ENCODE data around the gene TRPM4. TPM values are rescaled to one million over a fixed set of nuclear protein-coding genes. Genes with fewer than 3 reads are reported as not detected.

TRPM4 gene
- total and polyA plus RNA-seq, 2 of the 13 experiments (the other 11 are each of a cell fraction or from before 2014, with no cell fraction given), result 1.9 to 4.3 TPM

GRCh38 chr19:49145573-49146407, 11.8 kb upstream of the TRPM4 start:
- BruUV-seq (replicated peaks), result no TSS peak
- Histone ChIP-seq H2AFZ (ENCODE audit: low read length) (peak overlapping the region; percentile 88), H3K4me3 (replicated peaks in 1 of 3; ENCODE audit: insufficient read depth in 1 of 3, low read depth in 2 of 3, low read length in 3 of 3) (peak overlapping the region in 2 of 3 experiments; percentile 16 to 45; a peak in 1 of 6 replicates), H3K4me2 (ENCODE audit: low read depth, low read length) (peak overlapping the region; percentile 79), H4K20me1 (ENCODE audit: insufficient read depth, low read length) (no peaks in the 10 kb centered on the region), H3K36me3 (replicated peaks in 1 of 2; ENCODE audit: control insufficient read depth in 1 of 2, insufficient read depth in 2 of 2, low read length in 2 of 2) (no peaks in the 10 kb centered on the region), H3K9ac (ENCODE audit: insufficient read depth, low read depth, low read length) (peak overlapping the region; percentile 21; the same call in 1 of the 2 replicates), H3K27ac (ENCODE audit: extremely low read length, insufficient read depth, low read length) (no peak overlapping the region), H3K27me3 (ENCODE audit: control insufficient read depth in 1 of 2, insufficient read depth in 2 of 2, low read length in 2 of 2) (no peaks in the 10 kb centered on the region), H3K9me3 (ENCODE audit: low read length) (no peaks in the 10 kb centered on the region), H3K4me1 (ENCODE audit: insufficient read depth, low read length) (peaks cover 42% of the 10 kb centered on the region), H3K79me2 (ENCODE audit: insufficient read depth, low read length) (no peaks in the 10 kb centered on the region)
- ChIA-PET POLR2A (interaction anchor here (1.0 kb wide), 1 partner anchor 9 kb away, joined by 3 read pairs; no protein-coding TSS in a partner anchor), CTCF (ENCODE audit: low intra/inter-chr PET ratio, low total read pairs) (interaction anchor here (1.2 to 1.3 kb wide), 3 partner anchors 39 to 53 kb away, joined by 4 to 11 read pairs (median 4); no protein-coding TSS in a partner anchor)
- DNase-seq (ENCODE audit: low spot score) (peak; percentile 48), ATAC-seq (peak; percentile 14), FAIRE-seq (no peak)
- in situ Hi-C loops (cut with HindIII; ENCODE audit: extremely low pct_ligation_motif_present, low pct_unique_long_range_greater_than_20kb), result no loop called here
- WGBS (ENCODE audit: low lambda C conversion rate), result 47% methylated on average over 14 of the region's 30 CpGs
- intact Hi-C loops (cut with micrococcal nuclease; ENCODE audit: unreplicated experiment), result loop anchor here (5.0 kb wide), 1 partner anchor 48 kb away; no protein-coding TSS in a partner anchor
- TF ChIP-seq BCL3 (CRISPR knock-in tag; IDR thresholded peaks at IDR 0.05) (0 out of 2 replicates have a peak, but pooled peaks have one; percentile 51), GATAD2A (CRISPR knock-in tag; IDR thresholded peaks at IDR 0.05) (peak; percentile 45; the same call in 1 of the 2 replicates), ZBTB25 (CRISPR knock-in tag; IDR thresholded peaks at IDR 0.05) (0 out of 2 replicates have a peak, but pooled peaks have one; percentile 29), ZNF816 (CRISPR knock-in tag; IDR thresholded peaks at IDR 0.05; ENCODE audit: borderline replicate concordance) (no peak), PITX1 (CRISPR knock-in tag; IDR thresholded peaks at IDR 0.05) (no peak), ZNF75D (CRISPR knock-in tag; IDR thresholded peaks at IDR 0.05; ENCODE audit: borderline replicate concordance) (no peak), KAT8 (CRISPR knock-in tag; IDR thresholded peaks at IDR 0.05) (0 out of 2 replicates have a peak, but pooled peaks have one; percentile 21), ZNF687 (CRISPR knock-in tag; IDR thresholded peaks at IDR 0.05) (peak; percentile 76), KDM3A (CRISPR knock-in tag; IDR thresholded peaks at IDR 0.05; ENCODE audit: low read depth) (0 out of 2 replicates have a peak, but pooled peaks have one; percentile 37), STAG1 (CRISPR knock-in tag; IDR thresholded peaks at IDR 0.05) (peak; percentile 50)
- TF ChIP-seq, protein P1, sequence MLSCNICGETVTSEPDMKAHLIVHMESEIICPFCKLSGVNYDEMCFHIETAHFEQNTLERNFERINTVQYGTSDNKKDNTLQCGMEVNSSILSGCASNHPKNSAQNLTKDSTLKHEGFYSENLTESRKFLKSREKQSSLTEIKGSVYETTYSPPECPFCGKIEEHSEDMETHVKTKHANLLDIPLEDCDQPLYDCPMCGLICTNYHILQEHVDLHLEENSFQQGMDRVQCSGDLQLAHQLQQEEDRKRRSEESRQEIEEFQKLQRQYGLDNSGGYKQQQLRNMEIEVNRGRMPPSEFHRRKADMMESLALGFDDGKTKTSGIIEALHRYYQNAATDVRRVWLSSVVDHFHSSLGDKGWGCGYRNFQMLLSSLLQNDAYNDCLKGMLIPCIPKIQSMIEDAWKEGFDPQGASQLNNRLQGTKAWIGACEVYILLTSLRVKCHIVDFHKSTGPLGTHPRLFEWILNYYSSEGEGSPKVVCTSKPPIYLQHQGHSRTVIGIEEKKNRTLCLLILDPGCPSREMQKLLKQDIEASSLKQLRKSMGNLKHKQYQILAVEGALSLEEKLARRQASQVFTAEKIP (CRISPR knock-in tag; IDR thresholded peaks at IDR 0.05; ENCODE audit: borderline replicate concordance), result no peak
- TF ChIP-seq, protein P2, sequence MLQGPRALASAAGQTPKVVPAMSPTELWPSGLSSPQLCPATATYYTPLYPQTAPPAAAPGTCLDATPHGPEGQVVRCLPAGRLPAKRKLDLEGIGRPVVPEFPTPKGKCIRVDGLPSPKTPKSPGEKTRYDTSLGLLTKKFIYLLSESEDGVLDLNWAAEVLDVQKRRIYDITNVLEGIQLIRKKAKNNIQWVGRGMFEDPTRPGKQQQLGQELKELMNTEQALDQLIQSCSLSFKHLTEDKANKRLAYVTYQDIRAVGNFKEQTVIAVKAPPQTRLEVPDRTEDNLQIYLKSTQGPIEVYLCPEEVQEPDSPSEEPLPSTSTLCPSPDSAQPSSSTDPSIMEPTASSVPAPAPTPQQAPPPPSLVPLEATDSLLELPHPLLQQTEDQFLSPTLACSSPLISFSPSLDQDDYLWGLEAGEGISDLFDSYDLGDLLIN (CRISPR knock-in tag; IDR thresholded peaks at IDR 0.05; ENCODE audit: borderline replicate concordance), result no peak

Measured in HepG2 (cell line).